ENCODE measurements around the gene CEL.
"Not testable (repeated sequence)": the region's sequence is repeated elsewhere in the genome, so short reads cannot be mapped to it uniquely, and the experiment has no call there.

DNA sequence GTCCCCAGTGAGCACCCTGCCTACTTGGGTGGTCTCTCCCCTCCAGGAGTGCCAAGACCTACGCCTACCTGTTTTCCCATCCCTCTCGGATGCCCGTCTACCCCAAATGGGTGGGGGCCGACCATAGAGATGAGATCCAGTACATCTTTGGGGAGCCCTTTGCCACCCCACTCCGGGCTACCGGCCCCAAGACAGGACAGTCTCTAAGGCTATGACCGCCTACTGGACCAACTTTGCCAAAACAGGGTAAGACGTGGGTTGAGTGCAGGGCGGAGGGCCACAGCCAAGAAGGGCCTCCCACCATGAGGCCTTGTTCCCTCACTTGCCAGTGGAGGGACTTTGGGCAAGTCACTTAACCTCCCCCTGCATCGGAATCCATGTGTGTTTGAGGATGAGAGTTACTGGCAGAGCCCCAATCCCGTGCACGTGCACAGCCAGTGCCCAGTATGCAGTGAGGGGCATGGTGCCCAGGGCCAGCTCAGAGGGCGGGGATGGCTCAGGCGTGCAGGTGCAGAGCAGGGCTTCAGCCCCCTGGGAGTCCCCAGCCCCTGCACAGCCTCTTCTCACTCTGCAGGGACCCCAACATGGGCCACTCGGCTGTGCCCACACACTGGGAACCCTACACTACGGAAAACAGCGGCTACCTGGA lies 24.6 kb downstream of the CEL start:
- not testable (repeated sequence) for TF ChIP-seq EZH2 (IDR thresholded peaks at IDR 0.05; ENCODE audit: borderline replicate concordance, low read depth, low read length, poor library complexity, severe bottlenecking)
- TF ChIP-seq, protein P1, sequence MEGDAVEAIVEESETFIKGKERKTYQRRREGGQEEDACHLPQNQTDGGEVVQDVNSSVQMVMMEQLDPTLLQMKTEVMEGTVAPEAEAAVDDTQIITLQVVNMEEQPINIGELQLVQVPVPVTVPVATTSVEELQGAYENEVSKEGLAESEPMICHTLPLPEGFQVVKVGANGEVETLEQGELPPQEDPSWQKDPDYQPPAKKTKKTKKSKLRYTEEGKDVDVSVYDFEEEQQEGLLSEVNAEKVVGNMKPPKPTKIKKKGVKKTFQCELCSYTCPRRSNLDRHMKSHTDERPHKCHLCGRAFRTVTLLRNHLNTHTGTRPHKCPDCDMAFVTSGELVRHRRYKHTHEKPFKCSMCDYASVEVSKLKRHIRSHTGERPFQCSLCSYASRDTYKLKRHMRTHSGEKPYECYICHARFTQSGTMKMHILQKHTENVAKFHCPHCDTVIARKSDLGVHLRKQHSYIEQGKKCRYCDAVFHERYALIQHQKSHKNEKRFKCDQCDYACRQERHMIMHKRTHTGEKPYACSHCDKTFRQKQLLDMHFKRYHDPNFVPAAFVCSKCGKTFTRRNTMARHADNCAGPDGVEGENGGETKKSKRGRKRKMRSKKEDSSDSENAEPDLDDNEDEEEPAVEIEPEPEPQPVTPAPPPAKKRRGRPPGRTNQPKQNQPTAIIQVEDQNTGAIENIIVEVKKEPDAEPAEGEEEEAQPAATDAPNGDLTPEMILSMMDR (conservative IDR thresholded peaks at IDR 0.05; ENCODE audit: low read depth, low read length) = not testable (repeated sequence)

All from A673 (cell line).